Spleen (tissue), 7 donors: Measurements from ENCODE around the gene CFAP70.

Source experiments
- POLR2A ChIP-seq, 3 donors: fragments of 450-650 bp; IDR thresholded peaks; one replicate each; pipeline ENCODE4 v1.5.1; 2017; ENCODE audit warnings: antibody characterized with exemption in 3 of 3, mild to moderate bottlenecking in 1 of 3
- TF ChIP-seq, protein P1 (sequence below), 11 experiments: fragments of 200-600 bp in 7 of 11; fragments of 450-650 bp in 4 of 11; sonication (generic) in 4 of 11; IDR thresholded peaks in 8 of 11; conservative IDR thresholded peaks in 3 of 11; 1 replicate in 7 of 11; 2 replicates in 4 of 11; pipeline versions ENCODE4 v1.4.0 to v1.8.0; 2016 to 2021; ENCODE audit warnings: antibody characterized with exemption in 11 of 11, inconsistent platforms in 4 of 11, mild to moderate bottlenecking in 1 of 11
- donor health status: DM: no; HTN: no; CAD: no; lungs with moderate emphysema.
- donor health status: DM: no; HTN: no; CAD: no.
- donor health status: DM: no; HTN: no; CAD: no.

- TF ChIP-seq, protein P1, sequence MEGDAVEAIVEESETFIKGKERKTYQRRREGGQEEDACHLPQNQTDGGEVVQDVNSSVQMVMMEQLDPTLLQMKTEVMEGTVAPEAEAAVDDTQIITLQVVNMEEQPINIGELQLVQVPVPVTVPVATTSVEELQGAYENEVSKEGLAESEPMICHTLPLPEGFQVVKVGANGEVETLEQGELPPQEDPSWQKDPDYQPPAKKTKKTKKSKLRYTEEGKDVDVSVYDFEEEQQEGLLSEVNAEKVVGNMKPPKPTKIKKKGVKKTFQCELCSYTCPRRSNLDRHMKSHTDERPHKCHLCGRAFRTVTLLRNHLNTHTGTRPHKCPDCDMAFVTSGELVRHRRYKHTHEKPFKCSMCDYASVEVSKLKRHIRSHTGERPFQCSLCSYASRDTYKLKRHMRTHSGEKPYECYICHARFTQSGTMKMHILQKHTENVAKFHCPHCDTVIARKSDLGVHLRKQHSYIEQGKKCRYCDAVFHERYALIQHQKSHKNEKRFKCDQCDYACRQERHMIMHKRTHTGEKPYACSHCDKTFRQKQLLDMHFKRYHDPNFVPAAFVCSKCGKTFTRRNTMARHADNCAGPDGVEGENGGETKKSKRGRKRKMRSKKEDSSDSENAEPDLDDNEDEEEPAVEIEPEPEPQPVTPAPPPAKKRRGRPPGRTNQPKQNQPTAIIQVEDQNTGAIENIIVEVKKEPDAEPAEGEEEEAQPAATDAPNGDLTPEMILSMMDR (IDR thresholded peaks at IDR 0.05 in 8 of 11, conservative IDR thresholded peaks at IDR 0.05 in 3 of 11): no peak
- no peak for TF ChIP-seq POLR2A (IDR thresholded peaks at IDR 0.05)
These were observed 49.4 kb upstream of the CFAP70 start for GRCh38 chr10:73408061-73408460.
